Measurements from ENCODE around the gene STEEP1. TPM values are rescaled to one million over a fixed set of nuclear protein-coding genes. Genes with fewer than 3 reads are reported as not detected.
"Not testable (repeated sequence)": the region's sequence is repeated elsewhere in the genome, so short reads cannot be mapped to it uniquely, and the experiment has no call there.

STEEP1 gene
- total RNA-seq, 1 experiment from 2014 or later = 21.3 TPM

GRCh38 chrX:119529345-119530276 is 35.6 kb downstream of the STEEP1 start:
- DNase-seq (ENCODE audit: low read depth) = no peak

- DNase-seq (ENCODE audit: low read depth) = no peak
These were observed 41.5 kb downstream of the STEEP1 start for GRCh38 chrX:119523664-119524184.

GRCh38 chrX:119521246-119521645 is 44.0 kb downstream of the STEEP1 start:
- no peak for DNase-seq (ENCODE audit: low read depth)

- no peak for DNase-seq (ENCODE audit: low read depth)
These were observed 46.8 kb downstream of the STEEP1 start for GRCh38 chrX:119518371-119518770.

GRCh38 chrX:119516157-119516702 is 49.0 kb downstream of the STEEP1 start:
- peak; percentile 50 for DNase-seq (ENCODE audit: low read depth)

GRCh38 chrX:119512146-119512800 is 52.9 kb downstream of the STEEP1 start:
- peak; percentile 57 for DNase-seq (ENCODE audit: low read depth)

- DNase-seq (ENCODE audit: low read depth) = no peak
These were observed 58.0 kb downstream of the STEEP1 start for GRCh38 chrX:119507206-119507605.

GRCh38 chrX:119505945-119506344 is 59.3 kb downstream of the STEEP1 start:
- DNase-seq (ENCODE audit: low read depth) = no peak

GRCh38 chrX:119505145-119505544 is 60.1 kb downstream of the STEEP1 start:
- DNase-seq (ENCODE audit: low read depth) = not testable (repeated sequence)

- DNase-seq (ENCODE audit: low read depth) = peak; percentile 62
These were observed 61.7 kb downstream of the STEEP1 start for GRCh38 chrX:119503484-119503861.

GRCh38 chrX:119502727-119503483 is 62.3 kb downstream of the STEEP1 start:
- no peak for DNase-seq (ENCODE audit: low read depth)

GRCh38 chrX:119501511-119502148 is 63.6 kb downstream of the STEEP1 start:
- no peak for DNase-seq (ENCODE audit: low read depth)

- DNase-seq (ENCODE audit: low read depth) = no peak
These were observed 65.0 kb downstream of the STEEP1 start for GRCh38 chrX:119500061-119500800.

GRCh38 chrX:119497185-119497584 is 68.0 kb downstream of the STEEP1 start:
- no peak for DNase-seq (ENCODE audit: low read depth)

GRCh38 chrX:119495734-119496726 is 69.2 kb downstream of the STEEP1 start:
- no peak for DNase-seq (ENCODE audit: low read depth)

GRCh38 chrX:119493851-119494495 is 71.2 kb downstream of the STEEP1 start:
- DNase-seq (ENCODE audit: low read depth) = not testable (repeated sequence)

- no peak for DNase-seq (ENCODE audit: low read depth)
These were observed 72.7 kb downstream of the STEEP1 start for GRCh38 chrX:119492463-119492862.

- DNase-seq (ENCODE audit: low read depth) = no peak
These were observed 75.8 kb downstream of the STEEP1 start for GRCh38 chrX:119489212-119490074.
